H9 (cell line): Measurements from ENCODE around the gene LINC01488. TPM values are rescaled to one million over a fixed set of nuclear protein-coding genes. Genes with fewer than 3 reads are reported as not detected.

ENCODE experiments used
- DNase-seq: peaks from one replicate; pipeline ENCODE4 v3.0.0-alpha.2; 2017
- H2AFZ ChIP-seq: one replicate; pipeline ENCODE4 v1.6.1; 2013; ENCODE audit warnings: mild to moderate bottlenecking, low read length, control low read depth, moderate library complexity
- H2AK5ac ChIP-seq: 2 replicates; pipeline ENCODE4 v1.6.1; 2013; ENCODE audit warnings: low read length, control low read depth, mixed read lengths; ENCODE audit not compliant: insufficient read length
- H2BK120ac ChIP-seq: one replicate; pipeline ENCODE4 v1.6.1; 2013; ENCODE audit warnings: low read depth, mild to moderate bottlenecking, low read length, control low read depth, inconsistent platforms; ENCODE audit not compliant: poor library complexity, severe bottlenecking
- H2BK12ac ChIP-seq: 2 replicates; pipeline ENCODE4 v1.6.1; 2013; ENCODE audit warnings: low read length, control low read depth, mixed read lengths, low read depth; ENCODE audit not compliant: insufficient read length
- H2BK15ac ChIP-seq: 2 replicates; pipeline ENCODE4 v1.6.1; 2013; ENCODE audit warnings: low read depth, low read length, control low read depth
- H2BK20ac ChIP-seq: one replicate; pipeline ENCODE4 v1.6.1; 2013; ENCODE audit warnings: low read depth, mild to moderate bottlenecking, low read length, control low read depth, inconsistent platforms; ENCODE audit not compliant: poor library complexity, severe bottlenecking
- H2BK5ac ChIP-seq: 2 replicates; pipeline ENCODE4 v1.6.1; 2013; ENCODE audit warnings: low read length, control low read depth, mixed read lengths; ENCODE audit not compliant: insufficient read length
- H3K14ac ChIP-seq: 2 replicates; pipeline ENCODE4 v1.6.1; 2013; ENCODE audit warnings: low read length, control low read depth; ENCODE audit not compliant: insufficient read depth
- H3K18ac ChIP-seq: 2 replicates; pipeline ENCODE4 v1.6.1; 2013; ENCODE audit warnings: low read depth, mild to moderate bottlenecking, mixed read lengths, low read length, control low read depth; ENCODE audit not compliant: insufficient read length
- H3K23ac ChIP-seq: 2 replicates; pipeline ENCODE4 v1.6.1; 2013; ENCODE audit warnings: low read length, control low read depth, mixed read lengths, low read depth; ENCODE audit not compliant: insufficient read length
- H3K23me2 ChIP-seq: 2 replicates; pipeline ENCODE4 v1.6.1; 2013; ENCODE audit warnings: low read depth, mild to moderate bottlenecking, mixed read lengths, low read length, control low read depth; ENCODE audit not compliant: insufficient read length, poor library complexity, severe bottlenecking
- H3K27ac ChIP-seq: 2 replicates; pipeline ENCODE4 v1.5.1; 2013; ENCODE audit warnings: low read length, control low read depth, mixed read lengths, low read depth; ENCODE audit not compliant: insufficient read length
- H3K27me3 ChIP-seq: 2 replicates; pipeline ENCODE4 v1.6.1; 2013; ENCODE audit warnings: low read length, control low read depth, inconsistent platforms; ENCODE audit not compliant: insufficient read depth
- H3K4ac ChIP-seq: 2 replicates; pipeline ENCODE4 v1.6.1; 2013; ENCODE audit warnings: low read depth, mild to moderate bottlenecking, control low read depth, inconsistent platforms, low read length, moderate library complexity
- H3K4me1 ChIP-seq: 2 replicates; pipeline ENCODE4 v1.6.1; 2013; ENCODE audit warnings: low read length, control low read depth, inconsistent platforms; ENCODE audit not compliant: insufficient read depth
- H3K4me2 ChIP-seq: 2 replicates; pipeline ENCODE4 v1.6.1; 2013; ENCODE audit warnings: low read length, control low read depth, mixed read lengths; ENCODE audit not compliant: insufficient read length, insufficient read depth
- H3K56ac ChIP-seq: 2 replicates; pipeline ENCODE4 v1.6.1; 2013; ENCODE audit warnings: low read depth, mild to moderate bottlenecking, mixed read lengths, low read length, control low read depth; ENCODE audit not compliant: insufficient read length
- H3K79me1 ChIP-seq: 2 replicates; pipeline ENCODE4 v1.6.1; 2013; ENCODE audit warnings: low read depth, mild to moderate bottlenecking, moderate library complexity, low read length, control low read depth, inconsistent platforms; ENCODE audit not compliant: insufficient read depth, poor library complexity, severe bottlenecking
- H3K79me2 ChIP-seq: 2 replicates; pipeline ENCODE4 v1.6.1; 2013; ENCODE audit warnings: low read length, control low read depth, inconsistent platforms; ENCODE audit not compliant: insufficient read depth
- H3K9ac ChIP-seq: 2 replicates; pipeline ENCODE4 v1.6.1; 2013; ENCODE audit warnings: low read length, control low read depth, mixed read lengths; ENCODE audit not compliant: insufficient read length; ENCODE audit errors: extremely low read depth
- H3K9me3 ChIP-seq: one replicate; pipeline ENCODE4 v1.6.1; 2013; ENCODE audit warnings: low read depth, low read length, inconsistent platforms; ENCODE audit not compliant: control insufficient read depth
- H3T11ph ChIP-seq: one replicate; pipeline ENCODE4 v1.6.1; 2013; ENCODE audit warnings: mild to moderate bottlenecking, low read length, control low read depth, inconsistent platforms
- H4K20me1 ChIP-seq: one replicate; pipeline ENCODE4 v1.6.1; 2013; ENCODE audit not compliant: control insufficient read depth, insufficient read length, insufficient read depth
- H4K5ac ChIP-seq: 2 replicates; pipeline ENCODE4 v1.6.1; 2013; ENCODE audit warnings: low read depth, mild to moderate bottlenecking, mixed read lengths, low read length, control low read depth; ENCODE audit not compliant: insufficient read length
- H4K8ac ChIP-seq: replicated peaks from 2 replicates; pipeline ENCODE4 v1.6.1; 2013; ENCODE audit warnings: low read length, control low read depth, mixed read lengths, low read depth; ENCODE audit not compliant: insufficient read length
- H4K91ac ChIP-seq: 2 replicates; pipeline ENCODE4 v1.6.1; 2013; ENCODE audit warnings: low read depth, mild to moderate bottlenecking, moderate library complexity, mixed read lengths, low read length, control low read depth; ENCODE audit not compliant: insufficient read length
- H3K27ac Mint-ChIP-seq, 3 experiments: 2 replicates in 2 of 3; 3 replicates in 1 of 3; pipeline ENCODE4 v1.8.0; 2020 to 2021; ENCODE audit warnings: mixed read lengths in 3 of 3, mild to moderate bottlenecking in 1 of 3, moderate library complexity in 1 of 3
- H3K27me3 Mint-ChIP-seq: 2 replicates; pipeline ENCODE4 v1.8.0; 2021; ENCODE audit warnings: low read depth, mild to moderate bottlenecking, moderate library complexity, mixed read lengths
- H3K36me3 Mint-ChIP-seq, 3 experiments: 2 replicates in 2 of 3; 3 replicates in 1 of 3; pipeline ENCODE4 v1.8.0; 2020 to 2021; ENCODE audit warnings: low read depth in 3 of 3, mixed read lengths in 3 of 3; ENCODE audit not compliant: insufficient read depth in 1 of 3
- H3K4me1 Mint-ChIP-seq, 2 experiments: 2 replicates each; pipeline ENCODE4 v1.8.0; 2020; ENCODE audit warnings: mixed read lengths in 2 of 2
- H3K4me3 Mint-ChIP-seq, 2 experiments: 2 replicates in 1 of 2; 3 replicates in 1 of 2; pipeline ENCODE4 v1.8.0; 2020 to 2021; ENCODE audit warnings: mild to moderate bottlenecking in 2 of 2, mixed read lengths in 2 of 2, moderate library complexity in 1 of 2
- H3K9me3 Mint-ChIP-seq, 2 experiments: 2 replicates in 1 of 2; 3 replicates in 1 of 2; pipeline ENCODE4 v1.8.0; 2020; ENCODE audit warnings: mild to moderate bottlenecking in 2 of 2, mixed read lengths in 2 of 2, moderate library complexity in 1 of 2
- CTCF ChIP-seq: fragments of 200-600 bp; sonication (generic); conservative IDR thresholded peaks from 3 replicates; pipeline ENCODE4 v1.8.0; 2021; ENCODE audit warnings: antibody characterized with exemption, mild to moderate bottlenecking
- WGBS: extraction: QIAGEN DNeasy Blood & Tissue Kit; methylation state at CpG from one replicate; pipeline ENCODE4 v1.1.7; 2013; ENCODE audit warnings: missing lambda C conversion rate, low lambda C conversion rate, mixed read lengths; ENCODE audit not compliant: insufficient read length; ENCODE audit errors: extremely low coverage; 5-methylcytosine and 5-hydroxymethylcytosine counted together
- total RNA-seq: library from RNA; stranded (reverse); gene quantifications from 2 replicates; pipeline ENCODE4 v1.2.1, GENCODE V29; 2021

LINC01488 gene
- total RNA-seq, 1 experiment from 2014 or later = not detected

GRCh38 chr11:69510471-69511357 is 29.3 kb downstream of the LINC01488 start:
- Mint-ChIP-seq H3K27me3 (peaks cover 10% of the 10 kb centered on the region), H3K36me3 (peaks cover 0 to 4% (median 4%) of the 10 kb centered on the region in 3 experiments; a peak in 5 of 7 replicates), H3K4me3 (no peak overlapping the region; a peak in 1 of 5 replicates), H3K27ac (peak overlapping the region in 1 of 3 experiments; percentile 72; a peak in 2 of 7 replicates), H3K4me1 (peaks cover 2 to 4% of the 10 kb centered on the region in 2 experiments; a peak in 3 of 4 replicates), H3K9me3 (peaks cover 5 to 6% of the 10 kb centered on the region in 2 experiments; a peak in 3 of 5 replicates)
- Histone ChIP-seq H4K8ac (no peak overlapping the region), H2BK120ac (no peak overlapping the region), H3K4me2 (no peak overlapping the region), H3K9me3 (no peaks in the 10 kb centered on the region), H3K56ac (no peak overlapping the region), H3K18ac (no peak overlapping the region), H2AK5ac (no peak overlapping the region), H3K4me1 (no peaks in the 10 kb centered on the region), H2BK15ac (no peak overlapping the region), H2BK20ac (no peak overlapping the region), H4K5ac (no peak overlapping the region), H3K9ac (no peak overlapping the region), H3K27me3 (no peaks in the 10 kb centered on the region), H3K23ac (no peak overlapping the region), H3T11ph (no peak overlapping the region), H3K79me1 (no peaks in the 10 kb centered on the region), H3K4ac (no peak overlapping the region), H4K91ac (no peak overlapping the region), H3K27ac (no peak overlapping the region), H2BK5ac (no peak overlapping the region), H4K20me1 (no peaks in the 10 kb centered on the region), H3K79me2 (no peaks in the 10 kb centered on the region), H3K14ac (0 out of 2 replicates have a peak overlapping the region, but pooled peaks have one; percentile 35), H2AFZ (no peak overlapping the region), H2BK12ac (no peak overlapping the region), H3K23me2 (no peaks in the 10 kb centered on the region)
- no peak for DNase-seq
- TF ChIP-seq CTCF = no peak
- WGBS = no CpG with 5 or more reads among the region's 14 CpGs
